Activated CD4-positive, alpha-beta T cell treated with anti-CD3 and anti-CD28 coated beads, Interleukin-10, Interleukin-2, amounts not matched to agents 100 ng/mL and 50 ng/mL, durations not matched to agents 16 hours and 8 hours (primary cell): Measurements from ENCODE around the gene CHD5.

Experiments used
- DNase-seq: peaks from one replicate; pipeline ENCODE4 v3.0.0-alpha.2; 2020

CHD5 gene

GRCh38 chr1:6109688-6110087 lies 70.4 kb downstream of the CHD5 start:
- no peak for DNase-seq

GRCh38 chr1:6108937-6109614 lies 71.0 kb downstream of the CHD5 start:
- DNase-seq = peak; percentile 60

- no peak for DNase-seq
Observed at GRCh38 chr1:6108476-6108875, 71.6 kb downstream of the CHD5 start.

- no peak for DNase-seq
Observed at GRCh38 chr1:6107409-6108356, 72.4 kb downstream of the CHD5 start.

GRCh38 chr1:6106977-6107376 lies 73.1 kb downstream of the CHD5 start:
- DNase-seq = no peak

- DNase-seq = no peak
Observed at GRCh38 chr1:6106321-6106731, 73.8 kb downstream of the CHD5 start.

- DNase-seq = no peak
Observed at GRCh38 chr1:6105763-6106162, 74.4 kb downstream of the CHD5 start.

GRCh38 chr1:6105218-6105679 lies 74.9 kb downstream of the CHD5 start:
- no peak for DNase-seq

GRCh38 chr1:6104631-6105030 lies 75.5 kb downstream of the CHD5 start:
- no peak for DNase-seq

- DNase-seq = no peak
Observed at GRCh38 chr1:6103854-6104530, 76.1 kb downstream of the CHD5 start.

- no peak for DNase-seq
Observed at GRCh38 chr1:6103111-6103853, 76.8 kb downstream of the CHD5 start.

- no peak for DNase-seq
Observed at GRCh38 chr1:6102532-6102845, 77.6 kb downstream of the CHD5 start.

- DNase-seq = no peak
Observed at GRCh38 chr1:6101826-6102531, 78.1 kb downstream of the CHD5 start.

- DNase-seq = peak; percentile 27
Observed at GRCh38 chr1:6100861-6101783, 79.0 kb downstream of the CHD5 start.

- no peak for DNase-seq
Observed at GRCh38 chr1:6099787-6100765, 80.0 kb downstream of the CHD5 start.

- no peak for DNase-seq
Observed at GRCh38 chr1:6099297-6099696, 80.8 kb downstream of the CHD5 start.

- DNase-seq = no peak
Observed at GRCh38 chr1:6098303-6099215, 81.6 kb downstream of the CHD5 start.

- no peak for DNase-seq
Observed at GRCh38 chr1:6097824-6098223, 82.3 kb downstream of the CHD5 start.

GRCh38 chr1:6097117-6097595 lies 83.0 kb downstream of the CHD5 start:
- DNase-seq = no peak
